Trophoblast cell (in vitro differentiated cells and primary cell): ENCODE measurements around the gene DNAJC22.
"Not testable (repeated sequence)": the region's sequence is repeated elsewhere in the genome, so short reads cannot be mapped to it uniquely, and the experiment has no call there.

ENCODE experiments used
- DNase-seq, 2 donors: peaks; one replicate each; pipeline ENCODE4 v3.0.0-alpha.2; 2016
- H2AFZ ChIP-seq: 2 replicates; pipeline ENCODE4 v1.6.1; 2013; ENCODE audit warnings: low read length, moderate library complexity, mild to moderate bottlenecking; ENCODE audit not compliant: insufficient read depth, poor library complexity
- H2AK5ac ChIP-seq: 2 replicates; pipeline ENCODE4 v1.6.1; 2013; ENCODE audit warnings: mild to moderate bottlenecking, low read length
- H2BK120ac ChIP-seq: 2 replicates; pipeline ENCODE4 v1.6.1; 2013; ENCODE audit warnings: low read length, mild to moderate bottlenecking, moderate library complexity; ENCODE audit not compliant: insufficient read depth, poor library complexity
- H2BK12ac ChIP-seq: 2 replicates; pipeline ENCODE4 v1.6.1; 2013; ENCODE audit warnings: mild to moderate bottlenecking, low read length, moderate library complexity
- H2BK5ac ChIP-seq: 2 replicates; pipeline ENCODE4 v1.6.1; 2013; ENCODE audit warnings: low read length, low read depth, moderate library complexity, mild to moderate bottlenecking; ENCODE audit not compliant: poor library complexity
- H3K14ac ChIP-seq: 2 replicates; pipeline ENCODE4 v1.6.1; 2013; ENCODE audit warnings: mild to moderate bottlenecking, low read length
- H3K18ac ChIP-seq: 2 replicates; pipeline ENCODE4 v1.6.1; 2013; ENCODE audit warnings: mild to moderate bottlenecking, low read length
- H3K23ac ChIP-seq: 2 replicates; pipeline ENCODE4 v1.6.1; 2013; ENCODE audit warnings: low read length
- H3K27ac ChIP-seq: 2 replicates; pipeline ENCODE4 v1.5.1; 2013; ENCODE audit warnings: low read depth, mild to moderate bottlenecking, inconsistent platforms, low read length, moderate library complexity
- H3K27me3 ChIP-seq: 2 replicates; pipeline ENCODE4 v1.6.1; 2013; ENCODE audit warnings: inconsistent platforms, mild to moderate bottlenecking, low read length, moderate library complexity; ENCODE audit not compliant: insufficient read depth
- H3K36me3 ChIP-seq, 2 experiments: 1 replicate in 1 of 2; 2 replicates in 1 of 2; pipeline ENCODE4 v1.6.1; 2013; ENCODE audit warnings: low read length in 2 of 2, mild to moderate bottlenecking in 2 of 2, moderate library complexity in 1 of 2; ENCODE audit not compliant: insufficient read depth in 2 of 2, control insufficient read depth in 1 of 2
- H3K4ac ChIP-seq: 2 replicates; pipeline ENCODE4 v1.6.1; 2013; ENCODE audit warnings: low read depth, mild to moderate bottlenecking, low read length, moderate library complexity
- H3K4me1 ChIP-seq, 2 experiments: 1 replicate in 1 of 2; 2 replicates in 1 of 2; pipeline ENCODE4 v1.6.1; 2013; ENCODE audit warnings: low read length in 2 of 2, mild to moderate bottlenecking in 2 of 2, moderate library complexity in 1 of 2; ENCODE audit not compliant: insufficient read depth in 2 of 2, control insufficient read depth in 1 of 2
- H3K4me2 ChIP-seq: 2 replicates; pipeline ENCODE4 v1.6.1; 2013; ENCODE audit warnings: inconsistent platforms, mild to moderate bottlenecking, low read length, moderate library complexity
- H3K4me3 ChIP-seq: 2 replicates; pipeline ENCODE4 v1.5.1; 2013; ENCODE audit warnings: mild to moderate bottlenecking, low read depth, low read length, inconsistent platforms
- H3K79me1 ChIP-seq: one replicate; pipeline ENCODE4 v1.6.1; 2013; ENCODE audit warnings: low read length
- H3K79me2 ChIP-seq: 2 replicates; pipeline ENCODE4 v1.6.1; 2013; ENCODE audit warnings: low read length, mild to moderate bottlenecking; ENCODE audit not compliant: control insufficient read depth, insufficient read depth, poor library complexity
- H3K9ac ChIP-seq: 2 replicates; pipeline ENCODE4 v1.6.1; 2013; ENCODE audit warnings: mild to moderate bottlenecking, low read length
- H3K9me3 ChIP-seq: 2 replicates; pipeline ENCODE4 v1.6.1; 2013; ENCODE audit warnings: low read depth, mild to moderate bottlenecking, control low read depth, inconsistent platforms, low read length; ENCODE audit not compliant: insufficient read depth
- H4K12ac ChIP-seq: 2 replicates; pipeline ENCODE4 v1.6.1; 2013; ENCODE audit warnings: low read depth, mild to moderate bottlenecking, low read length, moderate library complexity
- H4K8ac ChIP-seq: 2 replicates; pipeline ENCODE4 v1.6.1; 2013; ENCODE audit warnings: low read depth, mild to moderate bottlenecking, low read length, moderate library complexity
- H4K91ac ChIP-seq: one replicate; pipeline ENCODE4 v1.6.1; 2013; ENCODE audit warnings: low read depth, mild to moderate bottlenecking, low read length, moderate library complexity
- WGBS: extraction: QIAGEN DNeasy Blood & Tissue Kit; methylation state at CpG from one replicate; pipeline ENCODE4 v1.1.7; 2013; ENCODE audit warnings: missing lambda C conversion rate; ENCODE audit not compliant: insufficient read length, insufficient coverage; ENCODE audit errors: extremely low coverage; 5-methylcytosine and 5-hydroxymethylcytosine counted together

Gene DNAJC22

GRCh38 chr12:49314811-49315210 lies 31.9 kb upstream of the DNAJC22 start:
- Histone ChIP-seq H3K18ac (no peak overlapping the region), H3K9ac (no peak overlapping the region), H3K4me3 (no peak overlapping the region), H3K4me1 (no peaks in the 10 kb centered on the region), H2BK12ac (no peak overlapping the region), H3K23ac (no peak overlapping the region), H3K79me1 (no peaks in the 10 kb centered on the region), H2AK5ac (no peak overlapping the region), H3K4me2 (no peak overlapping the region), H3K14ac (no peak overlapping the region), H2BK5ac (no peak overlapping the region), H3K4ac (no peak overlapping the region), H3K9me3 (no peaks in the 10 kb centered on the region), H3K36me3 (no peaks in the 10 kb centered on the region), H4K91ac (no peak overlapping the region), H4K8ac (no peak overlapping the region), H3K27ac (no peak overlapping the region), H3K27me3 (no peaks in the 10 kb centered on the region), H2AFZ (no peak overlapping the region), H4K12ac (no peak overlapping the region), H3K79me2 (no peaks in the 10 kb centered on the region), H2BK120ac (no peak overlapping the region)
- WGBS = no CpG with 5 or more reads among the region's 1 CpG
- DNase-seq = no peak

DNA sequence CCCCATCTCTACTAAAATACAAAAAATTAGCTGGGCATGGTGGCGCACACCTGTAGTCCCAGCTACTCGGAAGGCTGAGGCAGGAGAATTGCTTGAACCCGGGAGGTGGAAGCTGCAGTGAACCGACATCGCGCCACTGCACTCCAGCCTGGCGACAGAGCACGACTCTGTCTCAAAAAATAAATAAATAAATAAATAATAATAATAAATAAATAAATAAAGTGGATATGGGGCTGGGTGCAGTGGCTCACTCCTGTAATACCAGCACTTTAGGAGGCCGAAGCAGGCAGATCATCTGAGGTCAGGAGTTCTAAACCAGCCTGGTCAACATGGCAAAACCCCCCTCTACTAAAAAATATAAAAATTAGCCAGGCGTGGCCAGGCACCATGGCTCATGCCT lies 29.6 kb upstream of the DNAJC22 start:
- H2BK5ac ChIP-seq, H3K27ac ChIP-seq, H3K4me2 ChIP-seq, H2BK120ac ChIP-seq, H3K36me3 ChIP-seq, H3K23ac ChIP-seq, H2BK12ac ChIP-seq, H3K4ac ChIP-seq, H3K79me2 ChIP-seq, H4K91ac ChIP-seq, H3K4me1 ChIP-seq, H3K9me3 ChIP-seq, H3K79me1 ChIP-seq, H3K14ac ChIP-seq, H3K9ac ChIP-seq, H3K4me3 ChIP-seq, H3K18ac ChIP-seq, H2AFZ ChIP-seq, DNase-seq, H2AK5ac ChIP-seq, H3K27me3 ChIP-seq, H4K8ac ChIP-seq, H4K12ac ChIP-seq: not testable (repeated sequence)
- no CpG with 5 or more reads among the region's 10 CpGs for WGBS

GRCh38 chr12:49320411-49321103 lies 26.1 kb upstream of the DNAJC22 start:
- H3K27ac ChIP-seq, H3K27me3 ChIP-seq, H3K9me3 ChIP-seq, H3K14ac ChIP-seq, H2AK5ac ChIP-seq, H3K4me2 ChIP-seq, H2BK12ac ChIP-seq, H4K91ac ChIP-seq, H3K79me2 ChIP-seq, H3K36me3 ChIP-seq, H3K9ac ChIP-seq, H3K4ac ChIP-seq, H3K79me1 ChIP-seq, H3K18ac ChIP-seq, H4K8ac ChIP-seq, H3K4me3 ChIP-seq, H2AFZ ChIP-seq, DNase-seq, H2BK5ac ChIP-seq, H2BK120ac ChIP-seq, H4K12ac ChIP-seq, H3K23ac ChIP-seq: not testable (repeated sequence)
- no CpG with 5 or more reads among the region's 9 CpGs for WGBS
- peaks cover 11 to 13% of the 10 kb centered on the region in 2 experiments for H3K4me1 ChIP-seq

- H3K4ac ChIP-seq = no peak overlapping the region
- no peak overlapping the region for H4K91ac ChIP-seq
- H2BK5ac ChIP-seq = no peak overlapping the region
- H3K18ac ChIP-seq = no peak overlapping the region
- H3K4me2 ChIP-seq = peak overlapping the region; percentile 69
- no peaks in the 10 kb centered on the region for H3K27me3 ChIP-seq
- no peak overlapping the region for H2BK120ac ChIP-seq
- no peak overlapping the region for H3K23ac ChIP-seq
- peaks cover 11 to 13% of the 10 kb centered on the region in 2 experiments for H3K4me1 ChIP-seq
- peak in 1 of 2 donors; percentile 46 for DNase-seq
- no peak overlapping the region for H2BK12ac ChIP-seq
- no peak overlapping the region for H3K14ac ChIP-seq
- H3K9me3 ChIP-seq = no peaks in the 10 kb centered on the region
- H3K27ac ChIP-seq = no peak overlapping the region
- peaks cover 2% of the 10 kb centered on the region for H3K79me2 ChIP-seq
- peak overlapping the region; percentile 83 for H3K4me3 ChIP-seq
- H4K8ac ChIP-seq = peak overlapping the region; percentile 94
- H3K79me1 ChIP-seq = peaks cover 5% of the 10 kb centered on the region
- WGBS = no CpG with 5 or more reads among the region's 12 CpGs
- peak overlapping the region; percentile 53 for H2AK5ac ChIP-seq
- H2AFZ ChIP-seq = peak overlapping the region; percentile 87
- H3K36me3 ChIP-seq = peaks cover 15 to 17% of the 10 kb centered on the region in 2 experiments
- peak overlapping the region; percentile 92 for H4K12ac ChIP-seq
- H3K9ac ChIP-seq = no peak overlapping the region
Observed at GRCh38 chr12:49322367-49322707, 24.4 kb upstream of the DNAJC22 start.
